ENCODE data around the gene THBS2. TPM values are rescaled to one million over a fixed set of nuclear protein-coding genes. Genes with fewer than 3 reads are reported as not detected.

Gene THBS2
- total RNA-seq, 4 donors from 2014 or later = 12.0 to 74.7 (median 16.4) TPM

DNA sequence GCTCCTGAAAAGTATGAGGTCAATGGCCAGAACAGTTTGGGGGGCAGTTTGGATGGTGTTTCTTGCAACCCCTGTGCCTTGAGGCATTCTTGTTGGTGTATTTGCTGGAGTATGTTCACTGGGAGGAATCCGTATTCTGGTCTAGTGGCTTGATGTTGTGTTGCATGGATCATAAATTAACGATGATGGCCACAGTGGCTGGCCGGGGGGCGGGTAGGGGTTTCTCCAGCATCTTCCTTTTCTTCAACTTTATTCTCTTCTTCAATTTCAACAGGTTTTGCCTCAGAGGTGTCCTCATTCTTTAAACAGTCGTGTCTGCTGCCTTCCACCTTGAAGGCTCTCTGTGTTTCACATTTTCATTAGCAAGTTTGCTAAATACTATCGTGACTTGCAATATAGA lies 43.0 kb upstream of the THBS2 start:
- intact Hi-C loops (cut with DNase I) = no loop called here
- Histone ChIP-seq H3K9me3 (no peaks in the 10 kb centered on the region), H3K4me1 (no peaks in the 10 kb centered on the region), H3K27me3 (no peaks in the 10 kb centered on the region), H3K36me3 (no peaks in the 10 kb centered on the region), H3K27ac (no peak overlapping the region), H3K4me3 (replicated peaks in 1 of 3) (no peak overlapping the region)
- TF ChIP-seq POLR2A (IDR thresholded peaks at IDR 0.05) = no peak
- TF ChIP-seq, protein P1, sequence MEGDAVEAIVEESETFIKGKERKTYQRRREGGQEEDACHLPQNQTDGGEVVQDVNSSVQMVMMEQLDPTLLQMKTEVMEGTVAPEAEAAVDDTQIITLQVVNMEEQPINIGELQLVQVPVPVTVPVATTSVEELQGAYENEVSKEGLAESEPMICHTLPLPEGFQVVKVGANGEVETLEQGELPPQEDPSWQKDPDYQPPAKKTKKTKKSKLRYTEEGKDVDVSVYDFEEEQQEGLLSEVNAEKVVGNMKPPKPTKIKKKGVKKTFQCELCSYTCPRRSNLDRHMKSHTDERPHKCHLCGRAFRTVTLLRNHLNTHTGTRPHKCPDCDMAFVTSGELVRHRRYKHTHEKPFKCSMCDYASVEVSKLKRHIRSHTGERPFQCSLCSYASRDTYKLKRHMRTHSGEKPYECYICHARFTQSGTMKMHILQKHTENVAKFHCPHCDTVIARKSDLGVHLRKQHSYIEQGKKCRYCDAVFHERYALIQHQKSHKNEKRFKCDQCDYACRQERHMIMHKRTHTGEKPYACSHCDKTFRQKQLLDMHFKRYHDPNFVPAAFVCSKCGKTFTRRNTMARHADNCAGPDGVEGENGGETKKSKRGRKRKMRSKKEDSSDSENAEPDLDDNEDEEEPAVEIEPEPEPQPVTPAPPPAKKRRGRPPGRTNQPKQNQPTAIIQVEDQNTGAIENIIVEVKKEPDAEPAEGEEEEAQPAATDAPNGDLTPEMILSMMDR (IDR thresholded peaks at IDR 0.05) = no peak
- DNase-seq = no peak
- 60 to 74% methylated on average over 6 of the region's 6 CpGs for WGBS, 2 donors

- Histone ChIP-seq H3K9me3 (no peaks in the 10 kb centered on the region), H3K27ac (no peak overlapping the region), H3K36me3 (no peaks in the 10 kb centered on the region), H3K27me3 (no peaks in the 10 kb centered on the region), H3K4me3 (replicated peaks in 1 of 3) (no peak overlapping the region), H3K4me1 (no peaks in the 10 kb centered on the region)
- 72 to 79% methylated on average over 1 of the region's 1 CpG for WGBS, 2 donors
- intact Hi-C loops (cut with DNase I) = no loop called here
- DNase-seq = no peak
- TF ChIP-seq, protein P1 (IDR thresholded peaks at IDR 0.05) = no peak
- TF ChIP-seq POLR2A (IDR thresholded peaks at IDR 0.05) = no peak
Measured at GRCh38 chr6:169296170-169296569, 42.5 kb upstream of the THBS2 start.

DNA sequence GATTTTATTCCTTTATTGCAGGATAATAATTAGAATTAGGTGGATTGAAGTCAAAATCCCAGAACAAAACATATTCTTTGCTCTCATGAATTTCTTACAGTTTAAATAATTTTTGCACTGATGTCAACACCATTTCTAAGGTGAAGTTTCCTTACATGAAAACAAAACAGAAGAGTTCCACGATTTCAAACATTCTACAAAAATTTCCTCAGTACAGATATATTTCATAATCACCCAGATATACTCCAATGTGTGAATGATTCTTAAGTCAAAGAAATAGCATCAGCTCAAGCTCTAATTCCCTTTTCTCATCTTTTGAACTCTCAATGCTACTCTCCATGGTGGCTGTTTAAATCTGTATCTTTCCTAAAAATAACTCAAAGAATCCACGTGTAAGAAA lies 39.5 kb upstream of the THBS2 start:
- no peak for TF ChIP-seq POLR2A (IDR thresholded peaks at IDR 0.05)
- TF ChIP-seq, protein P1 (IDR thresholded peaks at IDR 0.05) = no peak
- intact Hi-C loops (cut with DNase I) = no loop called here
- DNase-seq = no peak
- no peaks in the 10 kb centered on the region for H3K27me3 ChIP-seq
- H3K4me3 ChIP-seq (replicated peaks in 1 of 3) = no peak overlapping the region
- WGBS, 2 donors = 65 to 76% methylated on average over 2 of the region's 2 CpGs
- no peaks in the 10 kb centered on the region for H3K36me3 ChIP-seq
- H3K27ac ChIP-seq = no peak overlapping the region
- no peaks in the 10 kb centered on the region for H3K4me1 ChIP-seq
- no peaks in the 10 kb centered on the region for H3K9me3 ChIP-seq

DNA sequence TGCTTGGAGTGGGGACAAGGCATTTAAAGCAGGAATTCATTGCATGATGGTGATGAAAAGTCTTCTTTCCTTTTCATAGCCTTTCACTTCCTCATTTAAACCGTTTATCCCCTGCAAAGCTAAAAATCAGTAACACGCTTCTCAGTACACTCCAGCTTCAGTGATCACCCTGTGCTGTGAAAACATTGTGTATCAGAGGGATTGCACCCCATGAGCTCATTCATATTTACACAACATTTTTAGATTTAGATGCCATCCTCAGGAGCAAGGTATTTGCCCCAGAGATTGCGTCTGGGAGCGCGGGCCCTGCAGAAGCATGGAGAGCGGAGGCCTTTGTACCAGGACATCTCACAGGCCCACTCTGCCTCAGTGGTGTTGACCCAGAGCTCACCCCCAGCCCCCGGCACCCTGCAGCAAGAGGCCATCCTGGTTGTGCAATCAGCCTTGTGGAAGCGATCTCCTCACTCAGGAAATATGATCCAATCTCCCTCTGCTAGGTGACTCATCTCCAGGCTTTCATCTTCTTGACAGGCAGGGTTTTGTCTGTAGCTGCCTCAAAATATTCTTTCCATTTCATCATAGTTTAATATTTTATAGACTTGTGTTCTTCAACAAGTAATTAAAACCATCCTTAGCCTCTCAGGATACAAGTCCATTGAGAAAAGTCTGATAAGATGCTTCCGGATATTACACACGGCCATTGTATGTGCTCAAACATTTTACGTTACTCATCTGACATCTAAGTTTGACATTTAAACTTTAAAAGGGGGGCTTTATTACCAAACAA lies 38.9 kb upstream of the THBS2 start:
- Histone ChIP-seq H3K9me3 (no peaks in the 10 kb centered on the region), H3K27me3 (no peaks in the 10 kb centered on the region), H3K4me1 (no peaks in the 10 kb centered on the region), H3K4me3 (replicated peaks in 1 of 3) (no peak overlapping the region), H3K27ac (no peak overlapping the region), H3K36me3 (no peaks in the 10 kb centered on the region)
- TF ChIP-seq, protein P1 (IDR thresholded peaks at IDR 0.05) = no peak
- no peak for TF ChIP-seq POLR2A (IDR thresholded peaks at IDR 0.05)
- DNase-seq = no peak
- 80 to 84% methylated on average over 11 of the region's 11 CpGs for WGBS, 2 donors
- intact Hi-C loops (cut with DNase I) = no loop called here

DNA sequence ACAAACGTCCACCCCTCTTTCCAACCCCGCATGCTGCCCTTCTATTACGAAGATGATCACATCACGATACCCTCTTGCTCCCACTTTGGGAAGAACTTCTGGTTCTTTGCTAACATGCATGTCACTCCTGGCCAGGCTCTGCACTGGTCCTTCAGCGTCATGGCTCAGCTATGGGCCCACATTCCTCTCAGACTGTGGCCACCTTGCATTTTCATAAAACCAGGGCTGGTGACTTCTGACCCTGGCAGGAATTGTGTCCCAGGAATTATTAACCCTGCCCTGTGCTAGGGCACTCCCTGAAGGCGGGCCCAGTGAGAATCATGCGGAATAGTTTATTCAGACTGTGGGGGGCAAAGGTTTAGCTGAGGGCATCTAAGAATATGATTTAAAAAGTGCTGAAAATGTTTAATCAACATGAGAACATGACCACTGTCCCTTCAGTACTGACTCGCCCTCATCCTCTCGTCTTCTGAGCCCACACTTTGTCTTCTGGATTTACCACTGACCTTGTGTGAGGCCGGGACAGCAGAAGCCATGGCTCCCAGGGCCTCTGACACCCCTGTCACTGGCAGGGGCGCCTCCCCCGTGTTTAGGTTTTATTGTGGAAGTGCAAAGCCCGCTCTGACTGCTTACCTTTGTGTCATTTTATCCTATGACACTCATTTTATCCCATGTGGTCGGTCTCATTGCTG lies 38.1 kb upstream of the THBS2 start:
- H3K4me1 ChIP-seq = no peaks in the 10 kb centered on the region
- WGBS, 2 donors = 88 to 91% methylated on average over 14 of the region's 14 CpGs
- intact Hi-C loops (cut with DNase I) = no loop called here
- H3K27ac ChIP-seq = no peak overlapping the region
- H3K27me3 ChIP-seq = no peaks in the 10 kb centered on the region
- DNase-seq = no peak
- no peaks in the 10 kb centered on the region for H3K36me3 ChIP-seq
- H3K9me3 ChIP-seq = no peaks in the 10 kb centered on the region
- H3K4me3 ChIP-seq (replicated peaks in 1 of 3) = no peak overlapping the region
- TF ChIP-seq, protein P1 (IDR thresholded peaks at IDR 0.05) = no peak
- TF ChIP-seq POLR2A (IDR thresholded peaks at IDR 0.05) = no peak

Data from thyroid gland (tissue), 4 donors.